HG02571 (cell line): Measurements from ENCODE around the gene SERPINB2.
"Not testable (repeated sequence)": the region's sequence is repeated elsewhere in the genome, so short reads cannot be mapped to it uniquely, and the experiment has no call there.

ENCODE experiments used
- ATAC-seq: cut with Tn5 transposase; IDR thresholded peaks from one replicate; pipeline ENCODE4 v1.9.1; 2021; ENCODE audit warnings: mild to moderate bottlenecking, moderate library complexity; ENCODE audit not compliant: unreplicated experiment

The SERPINB2 gene

DNA sequence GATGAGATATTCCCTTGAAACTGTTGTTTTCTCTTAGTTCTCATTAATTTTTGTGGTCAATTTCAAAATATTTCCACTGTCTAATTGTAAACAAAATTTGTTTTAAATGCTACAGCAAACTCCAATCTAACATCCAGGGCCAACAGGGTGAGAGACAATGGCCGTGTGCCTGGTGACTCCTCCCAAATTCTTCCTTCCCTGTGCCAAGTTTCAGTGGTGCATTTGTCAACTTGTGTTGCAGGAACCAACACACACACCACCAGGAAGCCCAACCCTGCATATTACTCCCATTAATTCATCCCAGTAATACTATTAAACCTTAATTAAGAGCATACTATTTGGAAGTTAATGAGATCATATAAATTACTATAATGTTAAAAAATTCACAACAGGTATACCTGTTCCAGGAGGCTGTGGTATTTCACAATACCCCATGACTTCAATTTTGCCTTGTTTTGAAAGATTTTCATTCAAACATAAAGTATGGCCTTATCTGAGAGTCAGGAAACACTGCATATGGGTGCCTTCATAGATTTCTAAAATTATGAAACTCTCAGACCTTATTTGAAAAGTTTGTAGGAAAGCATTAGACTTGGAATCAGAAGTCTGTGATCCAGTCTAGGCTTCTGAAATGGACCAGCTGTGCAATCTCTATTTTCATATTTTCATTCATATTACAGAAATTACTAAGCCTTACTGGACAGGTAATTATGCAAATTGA, 1.1 kb downstream of the SERPINB2 start:
- no peak for ATAC-seq

DNA sequence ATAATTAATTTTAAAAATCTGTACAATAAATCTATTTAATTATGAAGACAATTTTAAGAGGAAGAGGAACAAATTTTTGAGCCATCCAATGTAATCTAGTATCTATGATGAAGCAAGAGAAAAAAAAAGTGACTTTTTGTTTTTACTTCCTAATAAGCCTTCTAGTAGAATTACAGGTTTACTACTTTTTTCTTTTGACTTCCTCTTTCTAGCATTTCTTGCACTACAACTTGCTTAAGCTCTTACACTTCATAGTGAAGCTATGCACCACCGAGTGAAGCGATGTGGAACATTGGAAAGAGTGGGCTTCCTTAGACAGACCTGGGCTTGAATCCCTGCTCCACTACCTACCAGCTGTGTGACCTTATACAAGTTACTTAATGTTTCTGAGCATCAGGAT, 2.1 kb downstream of the SERPINB2 start:
- no peak for ATAC-seq

DNA sequence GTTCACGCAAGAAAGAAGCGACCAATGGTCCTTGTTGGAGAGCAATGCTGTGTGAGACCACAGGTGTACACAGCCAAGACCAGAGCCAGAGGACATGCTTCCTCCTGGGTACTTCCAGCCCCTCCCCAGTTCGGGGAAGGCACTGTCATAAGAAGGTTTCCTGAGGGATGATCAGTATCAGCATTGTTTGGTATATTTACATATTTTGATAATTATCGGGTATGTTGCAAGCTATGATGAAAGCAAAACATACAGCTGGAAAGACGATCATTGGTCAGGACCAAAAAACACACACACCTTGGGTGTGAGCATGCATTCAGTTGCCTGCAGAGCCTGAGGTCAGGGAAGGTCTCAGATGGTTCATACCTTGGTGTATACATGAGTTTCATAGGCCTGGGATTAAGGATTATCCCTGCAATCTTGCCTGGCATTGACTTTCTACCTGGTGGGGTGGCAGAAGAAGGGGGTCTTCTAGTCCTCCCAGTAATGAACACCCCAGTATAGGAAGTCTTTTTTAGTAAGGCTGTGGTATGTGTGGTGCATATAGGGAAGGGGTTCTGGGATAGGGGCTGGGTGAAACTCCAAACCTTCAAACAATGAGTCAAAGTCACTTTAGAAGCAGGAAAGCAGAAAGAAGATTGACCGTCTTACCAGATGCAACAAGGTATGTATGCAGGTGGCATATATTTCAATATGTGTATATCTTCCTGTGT, 2.9 kb downstream of the SERPINB2 start:
- no peak for ATAC-seq

DNA sequence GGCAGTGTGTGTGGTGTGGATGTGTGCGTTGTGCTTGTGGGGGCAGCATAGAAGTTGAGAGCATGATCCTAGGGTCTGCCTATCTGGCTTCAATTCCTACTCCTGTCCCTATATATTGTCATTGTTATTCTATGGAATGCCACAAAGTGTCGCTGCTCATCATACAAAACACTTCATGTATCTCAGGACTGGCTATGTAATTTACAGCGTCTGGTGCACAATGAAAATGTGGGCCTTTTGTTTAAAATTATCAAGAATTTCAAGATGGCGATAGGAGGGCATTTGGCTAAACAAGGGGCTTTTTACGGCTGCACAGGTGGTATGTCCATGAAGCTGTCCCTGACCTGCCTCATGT, 3.4 kb downstream of the SERPINB2 start:
- ATAC-seq: no peak

- no peak for ATAC-seq
These were observed 5.1 kb downstream of the SERPINB2 start for GRCh38 chr18:63892566-63892965.

GRCh38 chr18:63894106-63894772, 6.7 kb downstream of the SERPINB2 start:
- no peak for ATAC-seq

GRCh38 chr18:63895190-63895589, 7.7 kb downstream of the SERPINB2 start:
- ATAC-seq: no peak

DNA sequence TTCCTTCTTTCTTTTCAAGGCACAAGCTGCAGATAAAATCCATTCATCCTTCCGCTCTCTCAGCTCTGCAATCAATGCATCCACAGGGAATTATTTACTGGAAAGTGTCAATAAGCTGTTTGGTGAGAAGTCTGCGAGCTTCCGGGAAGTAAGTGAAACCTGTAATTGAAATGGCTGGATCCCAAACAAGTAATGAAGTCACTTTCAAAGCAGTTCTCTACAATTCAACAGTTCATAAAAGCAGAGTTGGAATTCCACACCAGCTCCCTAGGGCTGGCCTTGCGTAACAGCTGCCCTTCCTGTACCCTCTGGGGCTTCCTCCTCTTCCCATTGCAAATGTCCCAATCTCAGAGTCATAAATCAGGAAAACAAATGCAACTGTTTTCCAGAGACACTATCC, 9.6 kb downstream of the SERPINB2 start:
- ATAC-seq: no peak

- ATAC-seq: no peak
These were observed 11.7 kb downstream of the SERPINB2 start for GRCh38 chr18:63899206-63899605.

- no peak for ATAC-seq
These were observed 16.5 kb downstream of the SERPINB2 start for GRCh38 chr18:63903851-63904570.

GRCh38 chr18:63904694-63905093, 17.2 kb downstream of the SERPINB2 start:
- no peak for ATAC-seq

GRCh38 chr18:63905361-63905760, 17.9 kb downstream of the SERPINB2 start:
- ATAC-seq: no peak

- ATAC-seq: no peak
These were observed 18.6 kb downstream of the SERPINB2 start for GRCh38 chr18:63906056-63906455.

GRCh38 chr18:63907664-63908063, 20.2 kb downstream of the SERPINB2 start, which contains the start of gene SERPINB10:
Gene SERPINB10, plus strand, starts transcription at chr18:63907958. Its CDS starts 7,553 bp downstream, at chr18:63915511.
- ATAC-seq: peak; percentile 68

- no peak for ATAC-seq
These were observed 21.4 kb downstream of the SERPINB2 start for GRCh38 chr18:63908858-63909257.

- ATAC-seq: peak; percentile 58
These were observed 22.4 kb downstream of the SERPINB2 start for GRCh38 chr18:63909870-63910269.

GRCh38 chr18:63917817-63918216, 30.3 kb downstream of the SERPINB2 start:
- no peak for ATAC-seq

GRCh38 chr18:63922049-63922448, 34.5 kb downstream of the SERPINB2 start:
- no peak for ATAC-seq

GRCh38 chr18:63924551-63924950, 37.0 kb downstream of the SERPINB2 start:
- no peak for ATAC-seq

DNA sequence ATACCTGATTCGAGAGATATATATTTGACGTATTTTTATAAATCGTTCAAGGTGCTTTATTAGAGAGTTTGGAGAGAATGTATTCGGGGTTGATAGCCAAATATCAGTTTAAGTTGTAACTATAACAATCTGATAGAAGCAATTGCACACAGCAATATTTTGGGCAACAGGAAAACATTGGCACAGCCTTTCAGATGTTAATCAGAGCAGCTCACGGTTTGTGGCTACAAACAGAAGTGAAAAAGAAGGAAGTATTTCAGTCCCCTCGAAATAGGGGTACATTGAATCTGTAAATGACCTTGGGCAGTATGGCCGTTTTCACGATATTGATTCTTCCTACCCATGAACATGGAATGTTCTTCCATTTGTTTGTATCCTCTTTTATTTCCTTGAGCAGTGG, 40.8 kb downstream of the SERPINB2 start:
- ATAC-seq: no peak

GRCh38 chr18:63929369-63929768, 41.9 kb downstream of the SERPINB2 start:
- not testable (repeated sequence) for ATAC-seq
